Stimulated activated CD8-positive, alpha-beta memory T cell treated with anti-CD3 and anti-CD28 coated beads, Interleukin-7, amount 100 ng/mL, for 1 hour (primary cell): Measurements from ENCODE around the gene LILRB1.
"Not testable (repeated sequence)": the region's sequence is repeated elsewhere in the genome, so short reads cannot be mapped to it uniquely, and the experiment has no call there.

Experiments
- DNase-seq, 2 donors: peaks; one replicate each; pipeline ENCODE4 v3.0.0-alpha.2; 2020; ENCODE audit warnings: low read depth in 2 of 2

The LILRB1 gene

GRCh38 chr19:54661846-54662481 lies 31.7 kb downstream of the LILRB1 start:
- no peak for DNase-seq

- no peak for DNase-seq
Observed at GRCh38 chr19:54662730-54663129, 32.4 kb downstream of the LILRB1 start, which contains the start of gene LILRB4. Gene LILRB4, plus strand, starts transcription at chr19:54662985. Its CDS starts 49 bp downstream, at chr19:54663034.

GRCh38 chr19:54665530-54665929 lies 35.2 kb downstream of the LILRB1 start:
- DNase-seq, result no peak

- no peak for DNase-seq
Observed at GRCh38 chr19:54667217-54667616, 36.9 kb downstream of the LILRB1 start.

GRCh38 chr19:54668353-54668752 lies 38.1 kb downstream of the LILRB1 start:
- no peak for DNase-seq

- no peak for DNase-seq
Observed at GRCh38 chr19:54670576-54671357, 40.5 kb downstream of the LILRB1 start.

- no peak for DNase-seq
Observed at GRCh38 chr19:54673222-54673621, 42.9 kb downstream of the LILRB1 start.

- no peak for DNase-seq
Observed at GRCh38 chr19:54674021-54674617, 43.8 kb downstream of the LILRB1 start.

- not testable (repeated sequence) for DNase-seq
Observed at GRCh38 chr19:54676210-54676834, 46.0 kb downstream of the LILRB1 start.

GRCh38 chr19:54677217-54677616 lies 46.9 kb downstream of the LILRB1 start:
- no peak for DNase-seq

GRCh38 chr19:54681596-54681995 lies 51.3 kb downstream of the LILRB1 start:
- not testable (repeated sequence) for DNase-seq

GRCh38 chr19:54682306-54682856 lies 52.1 kb downstream of the LILRB1 start:
- DNase-seq, result no peak

GRCh38 chr19:54684527-54684926 lies 54.2 kb downstream of the LILRB1 start:
- DNase-seq, result no peak
